KOPT-K1 (cell line): ENCODE results near the gene PPM1A.
A peak's percentile ranks its signal among the peaks of the same experiment; 100 is the strongest.
"Not testable (repeated sequence)": the region's sequence is repeated elsewhere in the genome, so short reads cannot be mapped to it uniquely, and the experiment has no call there.

Experiments
- H3K27ac ChIP-seq: fragments of 200-600 bp; sonication (generic); 2 replicates; pipeline ENCODE4 v1.5.1; 2016; ENCODE audit warnings: antibody characterized with exemption, mild to moderate bottlenecking, low read depth, low read length; ENCODE audit not compliant: poor library complexity, severe bottlenecking
- H3K36me3 ChIP-seq: fragments of 200-600 bp; sonication (generic); 2 replicates; pipeline ENCODE4 v1.5.1; 2017; ENCODE audit warnings: antibody characterized with exemption, mild to moderate bottlenecking, low read length, moderate library complexity; ENCODE audit not compliant: insufficient read depth
- H3K9me3 ChIP-seq: fragments of 200-600 bp; sonication (generic); 2 replicates; pipeline ENCODE4 v1.5.1; 2017; ENCODE audit warnings: antibody characterized with exemption, low read length, mild to moderate bottlenecking; ENCODE audit not compliant: insufficient read depth, poor library complexity, severe bottlenecking

PPM1A gene

DNA sequence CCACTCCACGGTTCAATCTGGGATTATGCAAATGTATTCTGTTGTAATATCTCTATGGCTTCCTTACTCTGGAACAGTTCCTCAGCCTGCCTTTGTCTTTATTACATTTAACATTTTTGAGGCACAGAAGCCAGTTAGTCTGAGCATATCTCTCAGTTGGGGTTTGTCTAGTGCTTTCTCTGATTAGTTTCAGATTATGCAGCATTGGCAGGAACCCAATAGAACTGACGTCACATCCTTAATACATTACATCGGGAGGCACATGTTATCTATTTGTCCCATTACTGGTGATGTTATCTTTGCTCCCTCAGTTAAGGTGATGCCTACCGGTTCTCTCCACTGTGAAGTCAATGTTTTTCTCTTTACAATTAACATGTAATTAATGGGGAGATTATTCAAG is 62.4 kb downstream of the PPM1A start:
- H3K9me3 ChIP-seq: peaks cover 2% of the 10 kb centered on the region
- H3K36me3 ChIP-seq: no peaks in the 10 kb centered on the region
- H3K27ac ChIP-seq: no peak overlapping the region

DNA sequence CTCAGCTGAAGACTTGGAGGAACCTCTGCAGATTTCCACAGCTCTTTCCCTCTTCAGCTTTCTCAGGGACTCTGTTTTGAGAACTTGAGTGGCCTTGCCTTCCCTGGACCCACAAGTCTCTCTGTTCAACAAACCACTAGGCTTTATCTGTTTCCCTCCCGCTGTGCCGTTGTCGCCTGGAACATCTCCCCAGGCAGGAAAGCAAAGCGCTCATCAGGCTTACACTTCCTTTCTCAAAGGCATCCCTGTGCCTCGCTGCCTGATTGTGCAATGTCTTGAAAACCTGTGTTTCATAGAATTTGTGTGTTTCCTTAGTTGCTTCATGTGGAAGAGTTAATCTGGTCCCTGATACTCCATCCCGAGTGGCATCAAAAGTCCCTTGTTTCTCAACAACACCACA is 64.1 kb downstream of the PPM1A start:
- Histone ChIP-seq H3K27ac (no peak overlapping the region), H3K36me3 (no peaks in the 10 kb centered on the region), H3K9me3 (no peaks in the 10 kb centered on the region)

GRCh38 chr14:60315196-60315990 is 66.4 kb downstream of the PPM1A start:
- no peaks in the 10 kb centered on the region for H3K9me3 ChIP-seq
- H3K36me3 ChIP-seq: no peaks in the 10 kb centered on the region
- no peak overlapping the region for H3K27ac ChIP-seq

DNA sequence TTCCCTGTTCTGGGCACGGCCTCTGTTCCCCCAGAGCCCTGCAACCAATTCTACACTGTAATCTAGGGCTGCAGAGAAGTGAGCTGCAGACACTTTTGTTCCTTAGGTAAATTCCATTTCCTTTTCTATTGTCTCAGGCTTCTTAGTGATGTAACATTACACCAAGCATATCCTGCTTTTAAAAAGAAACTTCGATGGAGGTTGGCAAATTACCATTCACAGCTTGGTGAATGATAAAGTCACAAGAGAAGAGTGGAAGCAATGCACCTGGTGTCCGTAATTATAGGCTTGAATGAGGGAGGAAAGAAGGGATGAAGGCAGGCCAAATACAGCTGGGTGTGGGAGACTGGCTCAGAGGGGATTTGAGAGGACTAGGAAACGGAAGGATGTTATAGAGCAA is 68.6 kb downstream of the PPM1A start:
- H3K27ac ChIP-seq: no peak overlapping the region
- no peaks in the 10 kb centered on the region for H3K36me3 ChIP-seq
- no peaks in the 10 kb centered on the region for H3K9me3 ChIP-seq

DNA sequence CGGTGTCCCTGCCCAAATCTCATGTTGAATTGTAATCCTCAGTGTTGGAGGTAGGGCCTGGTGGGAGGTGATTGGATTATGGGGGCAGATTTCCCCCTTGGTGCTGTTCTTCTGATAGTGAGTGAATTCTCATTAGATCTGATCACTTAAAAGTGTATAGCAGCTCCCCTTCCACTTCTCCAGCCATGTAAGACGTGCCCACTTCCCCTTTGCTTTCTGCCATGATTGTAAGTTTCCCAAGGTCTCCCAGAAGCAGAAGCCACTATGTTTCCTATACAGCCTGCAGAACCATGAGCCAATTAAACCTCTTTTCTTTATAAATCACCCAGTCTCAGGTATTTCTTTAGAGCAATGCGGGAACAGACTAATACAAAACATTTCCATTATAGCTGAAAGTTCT is 71.8 kb downstream of the PPM1A start:
- not testable (repeated sequence) for H3K9me3 ChIP-seq, H3K36me3 ChIP-seq, H3K27ac ChIP-seq

DNA sequence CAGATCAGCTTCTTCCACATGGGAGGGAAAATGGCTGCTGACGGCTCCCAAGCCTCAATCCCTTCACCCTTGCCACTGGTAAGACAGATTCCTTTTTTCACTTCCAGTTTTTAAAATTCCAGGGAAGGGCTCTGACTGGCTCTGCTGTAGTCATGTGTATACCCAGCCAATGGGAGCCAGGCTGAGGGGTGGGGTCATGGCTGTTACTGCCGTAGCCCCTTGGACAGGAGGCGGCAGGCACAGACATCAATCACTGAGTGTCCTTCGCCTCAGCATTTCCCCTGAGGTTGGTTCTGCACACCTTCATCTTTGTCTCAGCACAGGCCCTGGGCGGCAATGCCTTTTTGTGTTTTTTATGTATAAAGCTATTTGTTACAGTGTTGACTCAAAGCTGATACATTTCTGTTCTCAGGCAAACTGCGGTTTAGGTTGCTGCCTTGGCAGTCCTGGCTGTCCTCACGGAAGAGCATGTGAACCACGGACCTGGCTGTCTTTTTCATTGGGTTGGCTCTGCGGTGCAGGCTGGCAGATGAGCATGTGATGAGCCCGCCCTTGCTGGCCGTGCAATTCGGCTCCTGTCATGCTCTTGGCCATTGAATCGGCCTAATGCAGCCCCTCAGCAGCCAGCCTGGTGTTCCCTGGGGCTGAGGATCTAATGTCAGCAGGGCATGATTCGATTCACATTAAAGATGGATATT is 74.3 kb downstream of the PPM1A start:
- no peaks in the 10 kb centered on the region for H3K36me3 ChIP-seq

GRCh38 chr14:60324837-60325236 is 75.8 kb downstream of the PPM1A start:
- Histone ChIP-seq H3K36me3 (no peaks in the 10 kb centered on the region), H3K9me3 (no peaks in the 10 kb centered on the region), H3K27ac (no peak overlapping the region)

More for the DNA sequence above, 74.3 kb downstream of the PPM1A start:
- no peaks in the 10 kb centered on the region for H3K9me3 ChIP-seq
- no peak overlapping the region for H3K27ac ChIP-seq

DNA sequence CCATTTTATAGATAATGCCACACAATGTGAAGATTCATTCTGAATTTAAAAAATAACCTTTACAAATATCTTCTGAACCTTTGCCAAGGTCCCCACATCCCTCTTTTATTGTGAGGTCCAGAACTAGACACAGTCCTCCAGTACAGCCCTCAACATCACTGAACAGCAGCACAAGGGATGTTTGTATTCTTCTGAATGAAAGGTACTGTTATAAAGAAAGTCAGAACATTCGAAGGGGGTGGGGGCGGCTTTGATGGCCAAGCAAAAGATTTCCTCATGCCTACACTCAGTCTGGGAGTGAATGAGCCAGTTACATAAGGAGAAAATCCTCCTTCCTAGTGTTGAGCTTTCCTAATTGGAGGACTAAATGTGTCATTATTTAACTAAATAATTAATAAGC is 77.3 kb downstream of the PPM1A start:
- no peak overlapping the region for H3K27ac ChIP-seq
- H3K36me3 ChIP-seq: no peaks in the 10 kb centered on the region
- H3K9me3 ChIP-seq: no peaks in the 10 kb centered on the region

GRCh38 chr14:60327447-60328331 is 78.7 kb downstream of the PPM1A start:
- Histone ChIP-seq H3K9me3 (no peaks in the 10 kb centered on the region), H3K36me3 (no peaks in the 10 kb centered on the region), H3K27ac (peak overlapping the region; percentile 57)

DNA sequence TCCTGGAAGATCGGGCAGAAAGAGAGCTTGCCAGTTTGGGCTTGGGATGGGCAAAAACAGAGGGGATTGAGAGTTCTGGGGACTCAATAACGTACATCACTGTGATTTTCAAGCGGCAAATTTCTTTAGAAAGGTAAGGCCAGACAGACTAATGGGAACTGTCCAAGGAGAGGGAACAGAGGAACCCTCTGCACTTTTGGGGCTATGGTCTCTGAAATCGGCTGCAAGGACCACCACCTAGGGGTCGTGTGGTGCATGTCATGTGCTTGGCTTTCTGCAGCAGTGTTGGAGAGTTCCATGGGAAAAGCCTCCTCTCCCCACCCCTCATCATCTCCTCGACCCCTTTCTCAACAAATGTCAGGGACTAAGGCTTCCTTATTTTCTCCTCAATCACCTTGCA is 79.6 kb downstream of the PPM1A start:
- Histone ChIP-seq H3K36me3 (no peaks in the 10 kb centered on the region), H3K27ac (no peak overlapping the region), H3K9me3 (no peaks in the 10 kb centered on the region)

DNA sequence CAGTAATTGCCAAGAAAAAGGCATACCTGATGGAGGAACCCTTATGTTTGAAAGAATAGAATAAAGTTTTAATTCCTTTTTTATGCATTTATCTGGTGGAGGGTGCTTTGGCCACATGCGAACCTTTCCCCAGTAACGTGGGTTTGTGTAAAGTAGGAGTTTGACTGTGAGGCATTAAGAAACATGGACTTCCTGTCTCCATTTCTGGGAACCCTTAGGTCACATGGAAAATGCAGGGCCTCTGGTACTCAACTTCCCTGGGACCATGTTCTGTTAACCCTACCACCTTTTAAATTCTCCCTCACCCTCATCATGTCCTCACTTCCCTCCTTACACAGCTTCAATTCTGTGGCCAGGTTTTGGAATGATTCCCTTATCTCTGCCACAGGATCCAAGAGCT is 80.3 kb downstream of the PPM1A start:
- Histone ChIP-seq H3K36me3 (no peaks in the 10 kb centered on the region), H3K27ac (peak overlapping the region; percentile 16), H3K9me3 (no peaks in the 10 kb centered on the region)

DNA sequence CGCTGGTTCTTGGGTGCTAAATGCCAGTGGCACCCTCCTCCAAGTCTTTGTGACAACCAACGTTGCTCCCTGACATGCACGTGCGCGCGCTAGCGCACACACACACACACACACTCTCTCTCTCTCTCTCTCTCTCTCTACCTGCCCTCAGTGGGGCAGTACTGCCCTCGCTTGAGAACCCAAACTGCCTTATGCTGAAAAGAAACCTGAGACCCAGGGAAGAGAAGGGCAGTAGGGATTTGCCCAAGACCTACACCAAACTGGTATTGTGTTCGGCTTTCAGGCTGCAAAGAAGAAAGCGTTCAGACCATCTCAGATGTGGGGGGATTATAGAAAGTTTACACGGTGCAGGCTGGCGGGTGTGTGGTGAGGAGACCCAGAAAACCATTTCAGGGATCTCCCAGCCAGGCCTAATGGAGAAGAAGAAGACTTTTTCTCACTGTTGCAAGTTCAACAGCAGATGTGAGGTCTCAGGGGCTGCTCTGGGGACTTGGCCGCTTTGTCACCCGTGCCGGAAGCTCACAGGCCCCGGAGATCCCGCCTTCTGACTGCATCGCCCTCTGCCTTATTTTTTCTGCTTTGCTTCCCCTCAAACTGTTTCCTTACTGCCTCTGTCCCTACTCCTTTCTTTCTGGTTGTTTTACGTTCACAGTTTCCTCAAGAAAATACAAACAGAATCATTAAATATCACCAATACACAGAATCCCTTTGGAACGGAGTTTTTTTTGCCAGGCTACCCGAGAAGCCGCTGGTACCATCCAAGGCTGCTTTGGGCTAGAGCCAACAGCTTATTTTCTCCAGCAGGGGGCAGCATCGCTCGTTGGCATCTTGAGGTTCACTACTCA is 82.4 kb downstream of the PPM1A start:
- H3K27ac ChIP-seq: peak overlapping the region; percentile 94

DNA sequence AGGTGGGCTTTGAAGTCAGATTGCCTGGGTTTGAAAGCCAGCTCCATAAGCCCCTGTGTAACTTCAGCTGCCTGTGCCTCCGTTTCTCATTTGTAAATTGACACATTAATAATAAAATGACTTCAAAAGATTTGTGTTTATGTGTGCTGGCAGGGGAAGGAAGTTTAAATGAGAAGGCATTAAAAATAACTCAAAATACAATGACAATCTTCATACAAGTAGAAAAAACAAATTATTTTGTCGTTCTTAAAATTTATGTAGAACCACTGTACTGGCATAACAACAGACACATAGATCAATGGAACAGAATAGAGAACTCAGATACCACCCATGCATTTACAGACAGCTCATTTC is 83.0 kb downstream of the PPM1A start:
- Histone ChIP-seq H3K36me3 (no peaks in the 10 kb centered on the region), H3K9me3 (no peaks in the 10 kb centered on the region), H3K27ac (peak overlapping the region; percentile 94)

More for the DNA sequence above, 82.4 kb downstream of the PPM1A start:
- H3K9me3 ChIP-seq: no peaks in the 10 kb centered on the region
- no peaks in the 10 kb centered on the region for H3K36me3 ChIP-seq

GRCh38 chr14:60332869-60333268 is 83.8 kb downstream of the PPM1A start:
- Histone ChIP-seq H3K36me3 (no peaks in the 10 kb centered on the region), H3K27ac (peak overlapping the region; percentile 94), H3K9me3 (no peaks in the 10 kb centered on the region)
